Ascending aorta (tissue), 2 donors: ENCODE data around the gene UMAD1. TPM values are rescaled to one million over a fixed set of nuclear protein-coding genes. Genes with fewer than 3 reads are reported as not detected.
"Not testable (repeated sequence)": the region's sequence is repeated elsewhere in the genome, so short reads cannot be mapped to it uniquely, and the experiment has no call there.

Source experiments
- DNase-seq, 2 donors: peaks; one replicate each; pipeline ENCODE4 v3.0.0-alpha.2; 2019; ENCODE audit warnings: low spot score in 2 of 2
- H3K27ac ChIP-seq, 2 donors: fragments of 200-600 bp; sonication (generic); one replicate each; pipeline ENCODE4 v1.5.1; 2016 to 2017; ENCODE audit warnings: mild to moderate bottlenecking in 1 of 2
- H3K27me3 ChIP-seq: fragments of 200-600 bp; sonication (generic); one replicate; pipeline ENCODE4 v1.5.1; 2017
- H3K36me3 ChIP-seq, 2 donors: fragments of 200-600 bp; sonication (generic); one replicate each; pipeline ENCODE4 v1.5.1; 2016
- H3K4me1 ChIP-seq, 2 donors: fragments of 200-600 bp; sonication (generic); one replicate each; pipeline ENCODE4 v1.5.1; 2016 to 2017; ENCODE audit warnings: mild to moderate bottlenecking in 1 of 2
- H3K4me3 ChIP-seq, 2 donors: fragments of 200-600 bp; sonication (generic); one replicate each; pipeline ENCODE4 v1.5.1; 2016 to 2017; ENCODE audit warnings: mild to moderate bottlenecking in 1 of 2
- H3K9me3 ChIP-seq, 2 donors: fragments of 200-600 bp; sonication (generic); one replicate each; pipeline ENCODE4 v1.5.1; 2016
- intact Hi-C: fragments of 100-400 bp; cut with DNase I; formaldehyde crosslinking; loops from one replicate; pipeline ENCODE4 v1.15.1; 2023
- total RNA-seq: library from RNA; depleted of rRNA; stranded (reverse); fragments of >200 nt; gene quantifications from one replicate; pipeline ENCODE4 v1.1.0, GENCODE V29; 2016
- TF ChIP-seq, protein P1 (sequence below), 3 experiments: fragments of 200-600 bp in 2 of 3; fragments of 450-650 bp in 1 of 3; sonication (generic) in 2 of 3; IDR thresholded peaks; one replicate each; pipeline ENCODE4 v1.5.1; 2016 to 2019; ENCODE audit warnings: antibody characterized with exemption in 3 of 3, mild to moderate bottlenecking in 1 of 3, moderate library complexity in 1 of 3

The UMAD1 gene
- total RNA-seq, 1 donor from 2014 or later = 17.7 TPM

DNA sequence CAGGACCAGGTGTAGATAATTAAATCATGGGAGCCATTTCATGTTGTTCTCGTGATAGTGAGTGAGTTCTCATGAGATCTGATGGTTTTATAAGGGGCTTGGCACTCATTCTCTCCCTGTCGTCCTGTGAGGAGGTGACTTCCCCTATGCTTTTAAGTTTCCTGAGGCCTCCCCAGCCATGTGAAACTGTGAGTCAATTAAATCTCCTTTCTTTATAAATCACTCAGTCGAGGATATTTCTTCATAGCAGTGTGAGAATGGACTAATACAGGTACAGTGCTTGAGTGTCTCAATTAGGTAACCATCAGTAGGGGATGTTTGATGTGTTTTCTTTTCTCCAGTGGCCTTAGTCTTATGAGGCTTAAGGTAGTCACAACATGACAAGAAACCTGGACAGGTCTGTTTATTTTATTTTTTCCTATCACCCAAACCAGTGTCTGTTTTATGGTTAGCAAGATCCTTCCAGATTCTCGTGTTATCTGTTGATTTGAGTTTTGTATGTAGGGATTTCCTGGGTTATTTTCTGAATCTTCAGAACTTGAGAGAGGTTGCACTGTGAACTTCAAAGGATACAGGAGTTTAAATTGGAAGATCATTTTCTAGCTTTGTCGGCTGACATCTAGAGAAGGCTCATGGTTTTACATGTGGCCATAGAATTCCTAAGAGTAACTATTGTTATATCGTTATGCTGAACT lies 32.1 kb downstream of the UMAD1 start:
- no peaks in the 10 kb centered on the region for H3K27me3 ChIP-seq
- H3K36me3 ChIP-seq = no peaks in the 10 kb centered on the region
- H3K27ac ChIP-seq = peak overlapping the region in 1 of 2 donors; percentile 63
- intact Hi-C loops = no loop called here
- no peak for DNase-seq
- no peaks in the 10 kb centered on the region for H3K9me3 ChIP-seq
- TF ChIP-seq, protein P1, sequence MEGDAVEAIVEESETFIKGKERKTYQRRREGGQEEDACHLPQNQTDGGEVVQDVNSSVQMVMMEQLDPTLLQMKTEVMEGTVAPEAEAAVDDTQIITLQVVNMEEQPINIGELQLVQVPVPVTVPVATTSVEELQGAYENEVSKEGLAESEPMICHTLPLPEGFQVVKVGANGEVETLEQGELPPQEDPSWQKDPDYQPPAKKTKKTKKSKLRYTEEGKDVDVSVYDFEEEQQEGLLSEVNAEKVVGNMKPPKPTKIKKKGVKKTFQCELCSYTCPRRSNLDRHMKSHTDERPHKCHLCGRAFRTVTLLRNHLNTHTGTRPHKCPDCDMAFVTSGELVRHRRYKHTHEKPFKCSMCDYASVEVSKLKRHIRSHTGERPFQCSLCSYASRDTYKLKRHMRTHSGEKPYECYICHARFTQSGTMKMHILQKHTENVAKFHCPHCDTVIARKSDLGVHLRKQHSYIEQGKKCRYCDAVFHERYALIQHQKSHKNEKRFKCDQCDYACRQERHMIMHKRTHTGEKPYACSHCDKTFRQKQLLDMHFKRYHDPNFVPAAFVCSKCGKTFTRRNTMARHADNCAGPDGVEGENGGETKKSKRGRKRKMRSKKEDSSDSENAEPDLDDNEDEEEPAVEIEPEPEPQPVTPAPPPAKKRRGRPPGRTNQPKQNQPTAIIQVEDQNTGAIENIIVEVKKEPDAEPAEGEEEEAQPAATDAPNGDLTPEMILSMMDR (IDR thresholded peaks at IDR 0.05) = no peak
- peaks cover 0 to 6% of the 10 kb centered on the region in 2 donors for H3K4me1 ChIP-seq
- no peak overlapping the region for H3K4me3 ChIP-seq

DNA sequence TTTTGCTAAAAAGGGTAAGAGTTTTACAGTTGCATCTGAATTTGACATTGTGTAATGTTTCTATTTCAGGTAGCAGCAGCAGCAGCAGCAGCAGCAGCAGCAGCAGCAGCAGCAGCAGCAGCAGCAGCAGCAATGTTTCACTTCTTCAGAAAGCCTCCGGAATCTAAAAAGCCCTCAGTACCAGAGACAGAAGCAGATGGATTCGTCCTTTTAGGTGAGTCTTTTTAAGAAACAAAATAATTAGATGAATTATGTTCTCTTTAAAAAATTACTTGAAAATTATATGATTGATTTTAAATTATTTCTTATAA lies 32.6 kb downstream of the UMAD1 start:
- Histone ChIP-seq H3K27ac (no peak overlapping the region), H3K4me3 (no peak overlapping the region), H3K9me3 (no peaks in the 10 kb centered on the region), H3K4me1 (peaks cover 0 to 6% of the 10 kb centered on the region in 2 donors), H3K36me3 (no peaks in the 10 kb centered on the region), H3K27me3 (no peaks in the 10 kb centered on the region)
- TF ChIP-seq, protein P1 (IDR thresholded peaks at IDR 0.05) = no peak
- no peak for DNase-seq
- intact Hi-C loops = no loop called here

DNA sequence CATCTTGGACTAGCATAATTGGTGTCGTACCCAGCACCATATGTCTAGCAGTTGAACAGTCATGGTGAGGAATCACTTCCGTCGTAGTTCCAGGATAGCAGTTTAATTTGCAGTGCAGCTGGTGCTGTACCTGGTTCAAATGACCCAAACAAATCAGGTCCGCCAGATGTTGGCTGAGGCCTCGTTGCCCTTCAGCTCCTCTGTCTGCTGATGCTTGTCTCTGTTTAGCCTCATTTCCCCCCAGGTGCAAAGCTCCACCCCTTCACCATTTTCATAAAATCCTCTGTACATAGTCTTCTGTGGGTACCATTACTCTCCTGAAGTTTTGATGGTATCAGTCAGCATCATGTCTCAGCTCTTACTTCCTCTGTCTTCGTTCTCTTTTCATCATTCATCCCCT lies 35.1 kb downstream of the UMAD1 start:
- TF ChIP-seq, protein P1 (IDR thresholded peaks at IDR 0.05) = no peak
- DNase-seq = no peak
- Histone ChIP-seq H3K4me3 (no peak overlapping the region), H3K27me3 (no peaks in the 10 kb centered on the region), H3K27ac (no peak overlapping the region), H3K4me1 (peaks cover 0 to 6% of the 10 kb centered on the region in 2 donors), H3K36me3 (no peaks in the 10 kb centered on the region), H3K9me3 (no peaks in the 10 kb centered on the region)
- intact Hi-C loops = no loop called here

DNA sequence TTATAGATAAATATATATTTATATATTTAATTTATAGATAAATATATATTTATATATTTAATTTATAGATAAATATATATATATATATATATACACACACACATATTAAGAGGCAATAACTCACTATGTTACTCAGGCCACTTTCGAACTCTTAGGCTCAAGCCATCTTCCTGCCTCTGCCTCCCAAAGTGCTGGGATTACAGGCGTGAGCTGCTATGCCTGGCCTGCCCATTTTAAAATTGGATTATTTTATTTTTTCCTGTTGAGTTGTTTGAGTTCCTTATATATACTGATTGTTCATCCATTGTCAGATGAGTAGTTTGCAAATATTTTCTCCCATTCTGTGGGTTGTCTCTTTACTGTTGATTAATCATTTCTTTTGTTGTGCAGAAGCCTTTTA lies 39.1 kb downstream of the UMAD1 start:
- not testable (repeated sequence) for H3K36me3 ChIP-seq, H3K4me1 ChIP-seq, DNase-seq, H3K9me3 ChIP-seq, H3K27ac ChIP-seq, H3K27me3 ChIP-seq, H3K4me3 ChIP-seq
- intact Hi-C loops = loop anchor here (2.0 to 10.0 kb wide), 3 partner anchors 39 to 538 kb away; partner anchors contain the start of gene UMAD1

DNA sequence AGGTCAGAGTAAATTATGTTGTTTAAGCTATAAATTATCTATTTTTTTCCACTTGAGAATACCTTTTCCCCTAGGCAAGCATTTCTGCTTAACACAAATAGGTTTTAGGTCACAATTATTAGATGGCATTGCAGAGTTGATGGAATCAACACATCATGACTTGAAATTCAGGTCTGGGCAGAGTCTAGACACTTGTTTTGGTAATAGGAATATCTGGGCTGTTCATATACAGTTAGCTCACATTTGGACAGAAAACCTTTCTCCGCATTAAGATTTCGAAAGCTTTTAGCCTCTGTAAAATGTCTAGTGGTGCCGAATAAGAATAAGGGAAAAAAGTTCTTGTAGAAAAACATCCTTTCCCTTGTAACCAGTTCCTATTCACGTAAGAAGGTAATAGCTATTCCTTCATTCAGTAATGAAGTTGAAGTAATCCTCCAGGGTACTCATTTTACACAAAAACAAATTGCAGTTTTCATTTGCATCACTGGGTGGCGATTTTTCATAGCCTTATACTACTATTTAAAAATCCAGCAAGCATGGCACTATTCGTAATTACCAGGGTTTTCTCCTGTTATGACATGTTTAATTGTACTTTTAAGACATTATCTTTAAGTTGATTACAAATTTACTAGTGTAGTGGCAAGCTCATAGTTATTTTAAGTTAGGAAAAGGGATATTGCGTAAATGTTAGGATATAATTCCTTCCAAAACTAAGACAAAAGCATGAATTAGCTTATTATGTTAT lies 40.8 kb downstream of the UMAD1 start:
- Histone ChIP-seq H3K27me3 (no peaks in the 10 kb centered on the region), H3K9me3 (no peaks in the 10 kb centered on the region), H3K27ac (peak overlapping the region; percentile 2 to 5), H3K36me3 (no peaks in the 10 kb centered on the region), H3K4me3 (peak overlapping the region in 1 of 2 donors; percentile 25), H3K4me1 (peaks cover 0 to 5% of the 10 kb centered on the region in 2 donors)
- TF ChIP-seq, protein P1 (IDR thresholded peaks at IDR 0.05) = peak; percentile 45 to 72 (median 55)
- DNase-seq = no peak
- intact Hi-C loops = loop anchor here (2.0 to 10.0 kb wide), 3 partner anchors 41 to 536 kb away; partner anchors contain the start of gene UMAD1

DNA sequence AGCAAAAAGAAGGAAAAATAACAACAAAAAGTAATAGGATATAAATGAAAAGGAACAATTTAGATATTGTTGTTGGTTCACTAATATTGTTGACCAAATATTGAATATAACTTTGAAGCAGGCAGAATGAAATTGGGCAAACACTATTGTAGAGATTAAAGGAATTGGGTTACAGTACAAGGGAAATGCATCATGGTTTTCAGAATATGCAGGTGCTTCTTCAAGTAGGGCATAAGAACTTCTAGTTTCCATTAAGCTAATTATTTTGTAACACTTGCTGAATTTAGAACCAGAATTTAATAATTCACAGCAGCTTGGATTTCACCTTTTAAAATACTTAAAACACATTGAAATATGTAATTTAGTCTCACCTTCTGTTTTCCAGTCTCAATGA lies 41.4 kb downstream of the UMAD1 start:
- intact Hi-C loops = loop anchor here (2.0 to 10.0 kb wide), 4 partner anchors 41 to 535 kb away; partner anchors contain the start of gene UMAD1

More for the DNA sequence above, 41.4 kb downstream of the UMAD1 start:
- Histone ChIP-seq H3K9me3 (no peaks in the 10 kb centered on the region), H3K27me3 (no peaks in the 10 kb centered on the region), H3K4me3 (no peak overlapping the region), H3K4me1 (peaks cover 0 to 7% of the 10 kb centered on the region in 2 donors), H3K27ac (no peak overlapping the region), H3K36me3 (no peaks in the 10 kb centered on the region)
- no peak for DNase-seq
- TF ChIP-seq, protein P1 (IDR thresholded peaks at IDR 0.05) = no peak
